AG20443 (cell line): Measurements from ENCODE around the gene GRSF1.
"Not testable (repeated sequence)": the region's sequence is repeated elsewhere in the genome, so short reads cannot be mapped to it uniquely, and the experiment has no call there.

Source experiments
- DNase-seq: peaks from one replicate; pipeline ENCODE4 v3.0.0; 2012; ENCODE audit warnings: low spot score, mixed read lengths

Gene GRSF1

GRCh38 chr4:70839589-70840093 lies at the start of gene GRSF1:
GRSF1 (minus strand) TSS chr4:70839890; CDS start chr4:70839827, 63 bp downstream.
- peak; percentile 99 for DNase-seq

- no peak for DNase-seq
Measured at GRCh38 chr4:70885174-70885573, 45.5 kb upstream of the GRSF1 start.

GRCh38 chr4:70880739-70881138 lies 41.0 kb upstream of the GRSF1 start:
- DNase-seq = no peak

- no peak for DNase-seq
Measured at GRCh38 chr4:70877556-70877955, 37.9 kb upstream of the GRSF1 start.

GRCh38 chr4:70874268-70875156 lies 34.8 kb upstream of the GRSF1 start:
- DNase-seq = no peak

GRCh38 chr4:70873216-70873615 lies 33.5 kb upstream of the GRSF1 start:
- DNase-seq = no peak

- no peak for DNase-seq
Measured at GRCh38 chr4:70868778-70869177, 29.1 kb upstream of the GRSF1 start.

- peak; percentile 12 for DNase-seq
Measured at GRCh38 chr4:70863099-70863790, 23.6 kb upstream of the GRSF1 start.

- no peak for DNase-seq
Measured at GRCh38 chr4:70859066-70859465, 19.4 kb upstream of the GRSF1 start.

GRCh38 chr4:70858454-70858853 lies 18.8 kb upstream of the GRSF1 start:
- no peak for DNase-seq

GRCh38 chr4:70855464-70855863 lies 15.8 kb upstream of the GRSF1 start:
- DNase-seq = no peak

GRCh38 chr4:70849291-70849690 lies 9.6 kb upstream of the GRSF1 start:
- DNase-seq = no peak

- DNase-seq = no peak
Measured at GRCh38 chr4:70844180-70844579, 4.5 kb upstream of the GRSF1 start.

GRCh38 chr4:70842761-70843435 lies 3.2 kb upstream of the GRSF1 start:
- DNase-seq = no peak

GRCh38 chr4:70841951-70842350 lies 2.3 kb upstream of the GRSF1 start:
- DNase-seq = no peak

- DNase-seq = no peak
Measured at GRCh38 chr4:70841211-70841610, 1.5 kb upstream of the GRSF1 start.

GRCh38 chr4:70840631-70841030 lies 941 bp upstream of the GRSF1 start:
- DNase-seq = not testable (repeated sequence)

- peak; percentile 45 for DNase-seq
Measured at GRCh38 chr4:70840137-70840536, 447 bp upstream of the GRSF1 start.

- peak; percentile 80 for DNase-seq
Measured at GRCh38 chr4:70838666-70839588, 763 bp downstream of the GRSF1 start.

GRCh38 chr4:70838204-70838603 lies 1.5 kb downstream of the GRSF1 start:
- DNase-seq = peak; percentile 19

GRCh38 chr4:70836081-70836480 lies 3.6 kb downstream of the GRSF1 start:
- DNase-seq = no peak
